ENCODE results near the gene FAM222A.

The FAM222A gene

GRCh38 chr12:109714141-109714912 is 702 bp downstream of the FAM222A start:
- DNase-seq, result no peak

DNA sequence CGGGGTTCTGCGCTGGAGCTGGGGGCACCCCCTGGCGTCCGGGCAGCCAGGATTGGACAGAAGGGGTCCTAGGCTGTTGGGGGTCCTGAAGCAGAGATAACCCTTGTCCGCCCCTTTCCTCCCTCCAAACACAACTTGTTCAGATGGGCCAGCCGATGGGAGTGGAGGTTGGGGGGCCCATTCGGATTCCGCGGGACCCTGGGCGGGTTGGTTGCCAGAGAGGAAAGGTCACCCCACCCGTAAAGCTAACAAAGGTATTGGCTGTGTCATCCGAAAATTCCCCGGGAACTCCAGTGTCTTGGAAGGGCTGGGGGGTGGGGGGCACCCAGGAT is 1.3 kb downstream of the FAM222A start:
- no peak for DNase-seq

DNA sequence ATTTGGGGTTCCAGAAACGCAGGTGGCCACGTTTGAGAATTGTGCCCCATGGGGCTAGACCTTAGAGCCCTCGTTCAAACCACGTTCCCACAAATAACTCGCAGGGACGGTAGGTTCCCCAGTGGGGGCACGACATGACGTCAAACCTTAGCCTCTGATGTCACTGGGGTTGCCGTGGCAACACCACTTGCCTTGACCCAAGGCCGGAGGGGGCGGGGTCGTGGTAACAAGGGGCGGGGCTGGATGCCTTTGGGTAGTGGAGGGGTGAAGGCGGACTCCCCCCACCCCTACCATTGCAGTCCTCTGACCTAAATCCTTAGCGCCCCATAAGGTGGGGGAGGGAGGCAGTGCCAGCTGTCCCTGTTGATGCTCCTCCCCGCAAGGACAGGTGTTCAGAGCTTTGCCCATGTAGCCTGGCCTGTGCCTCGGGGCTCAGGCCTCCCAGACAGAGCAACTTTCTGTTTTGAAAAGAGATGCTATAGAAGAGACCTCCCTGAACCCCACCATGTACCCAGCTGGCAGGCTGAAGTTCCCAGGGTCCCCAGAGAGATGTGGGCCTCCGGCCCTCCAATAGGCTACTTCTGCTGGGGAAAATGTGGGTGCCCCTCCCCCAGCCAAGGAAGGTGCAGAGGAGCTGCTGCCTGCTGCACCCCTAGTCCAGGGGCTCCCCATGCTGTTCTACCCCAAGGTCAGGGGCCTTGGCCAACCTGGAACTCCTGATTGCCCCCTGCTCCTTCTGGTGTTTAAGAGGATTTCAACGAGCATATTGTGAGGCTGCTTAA is 1.9 kb downstream of the FAM222A start:
- DNase-seq, result no peak

- DNase-seq, result no peak
Measured at GRCh38 chr12:109716092-109716479, 2.5 kb downstream of the FAM222A start.

GRCh38 chr12:109716512-109717389 is 3.1 kb downstream of the FAM222A start:
- DNase-seq, result no peak

- DNase-seq, result no peak
Measured at GRCh38 chr12:109717390-109718357, 4.0 kb downstream of the FAM222A start.

DNA sequence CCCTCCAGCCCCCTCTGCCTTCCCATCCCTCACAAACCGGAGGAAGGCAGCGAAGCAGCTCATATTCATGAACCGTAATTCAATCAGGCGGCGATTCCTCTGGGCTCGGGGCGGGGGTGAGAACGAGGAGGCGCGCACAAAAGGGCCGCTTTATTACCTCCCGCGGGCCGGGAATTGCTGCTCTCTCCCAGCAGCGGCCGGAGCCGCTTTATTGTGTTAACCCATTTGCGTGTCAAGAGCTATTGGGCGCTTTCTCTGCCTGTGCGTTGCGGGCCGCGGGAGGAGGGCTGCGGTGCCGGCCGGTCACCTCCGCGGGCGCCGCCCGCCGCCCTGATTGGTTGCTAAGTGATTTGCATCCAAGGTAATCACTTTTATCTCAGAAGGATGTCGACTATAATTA is 4.8 kb downstream of the FAM222A start:
- DNase-seq, result no peak

GRCh38 chr12:109719123-109720022 is 5.7 kb downstream of the FAM222A start:
- no peak for DNase-seq

DNA sequence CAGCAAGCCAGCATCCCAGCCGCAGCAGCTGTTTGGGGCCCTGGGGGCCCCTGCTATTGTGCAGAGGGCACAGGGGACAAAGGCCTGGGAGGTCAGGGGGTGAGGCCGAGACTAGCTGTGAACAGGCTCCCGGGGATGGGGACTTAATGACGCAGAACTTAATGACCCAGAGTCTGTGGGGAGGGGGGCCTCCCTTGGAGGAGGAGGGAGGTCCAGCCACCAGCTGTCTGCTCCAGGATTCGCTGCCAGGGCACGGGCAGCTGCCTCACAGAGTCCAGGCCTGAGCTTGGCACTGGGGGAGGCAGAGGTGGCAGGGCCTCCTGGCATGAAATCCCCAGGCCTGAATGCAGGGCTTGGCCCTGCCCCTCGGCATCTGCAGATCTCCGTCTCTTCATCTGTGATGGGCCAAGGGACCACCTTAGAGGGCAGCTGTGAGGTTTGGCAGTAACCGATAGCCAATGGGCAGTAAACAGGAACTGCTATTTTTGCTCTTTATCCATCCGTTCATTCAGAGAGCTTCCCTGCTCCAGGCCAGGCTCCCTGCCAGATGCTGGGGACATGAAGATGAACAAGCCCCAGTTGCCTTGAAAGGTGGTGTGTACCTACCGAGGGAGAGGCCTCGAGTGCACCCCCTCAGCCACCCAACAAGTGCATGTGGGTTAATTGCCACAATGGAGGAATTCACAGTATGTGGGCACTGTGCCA is 6.7 kb downstream of the FAM222A start:
- DNase-seq, result no peak

GRCh38 chr12:109720857-109721189 is 7.2 kb downstream of the FAM222A start:
- DNase-seq, result no peak

DNA sequence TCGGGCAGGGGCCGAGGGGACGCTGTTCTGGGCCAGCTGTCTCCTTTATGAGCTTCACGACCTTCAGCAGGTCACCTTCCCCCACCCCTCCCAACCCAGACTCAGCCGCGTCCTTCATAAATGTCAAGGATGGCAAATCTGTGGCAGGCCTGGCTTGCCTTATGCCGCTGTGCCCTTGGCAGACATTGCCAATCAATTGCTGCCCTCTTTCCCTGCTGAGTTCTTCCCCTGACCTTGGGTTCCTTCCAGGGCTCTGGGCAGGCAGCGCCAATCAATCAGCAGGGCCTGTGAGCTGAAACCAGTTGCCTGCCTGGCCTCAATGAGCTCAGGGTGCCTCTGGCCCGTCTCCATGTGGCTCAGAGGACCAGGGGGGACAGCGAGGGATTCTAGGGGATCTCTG is 7.7 kb downstream of the FAM222A start:
- no peak for DNase-seq

DNA sequence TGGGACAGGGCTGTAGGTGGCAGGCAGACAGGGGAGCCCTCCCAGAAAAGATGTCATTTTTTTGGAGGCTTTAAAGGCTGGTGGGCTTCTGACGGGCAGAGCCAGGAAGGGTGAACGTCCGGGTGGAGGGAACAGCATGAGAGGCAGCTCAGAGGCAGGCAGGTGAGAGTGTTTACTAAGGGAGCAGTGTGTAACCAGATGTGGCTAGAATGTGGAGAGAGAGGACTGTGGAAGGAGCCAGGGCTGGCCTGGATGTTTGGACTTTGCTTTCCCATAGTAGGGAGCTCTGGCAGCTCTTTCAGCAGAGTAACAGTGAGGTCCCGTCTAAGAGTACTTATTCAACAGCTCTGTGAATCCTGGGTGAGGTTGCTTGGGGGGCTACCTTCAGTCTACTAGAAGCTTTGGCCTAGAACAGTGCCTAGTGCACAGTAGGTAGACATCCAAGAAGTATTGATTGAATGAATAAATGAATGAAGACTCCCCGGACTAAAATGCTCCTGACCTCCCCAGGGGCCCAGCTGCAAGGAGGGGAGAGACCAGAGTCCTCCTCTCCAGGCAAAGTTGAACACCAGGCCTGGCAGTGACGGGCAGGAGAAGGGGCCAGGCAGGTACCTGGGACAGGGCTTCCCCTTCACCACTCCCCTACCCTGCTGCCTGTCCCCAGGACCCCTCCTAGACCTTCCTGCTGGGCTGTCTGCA is 8.5 kb downstream of the FAM222A start:
- DNase-seq, result no peak

GRCh38 chr12:109722721-109723094 is 9.1 kb downstream of the FAM222A start:
- no peak for DNase-seq

DNA sequence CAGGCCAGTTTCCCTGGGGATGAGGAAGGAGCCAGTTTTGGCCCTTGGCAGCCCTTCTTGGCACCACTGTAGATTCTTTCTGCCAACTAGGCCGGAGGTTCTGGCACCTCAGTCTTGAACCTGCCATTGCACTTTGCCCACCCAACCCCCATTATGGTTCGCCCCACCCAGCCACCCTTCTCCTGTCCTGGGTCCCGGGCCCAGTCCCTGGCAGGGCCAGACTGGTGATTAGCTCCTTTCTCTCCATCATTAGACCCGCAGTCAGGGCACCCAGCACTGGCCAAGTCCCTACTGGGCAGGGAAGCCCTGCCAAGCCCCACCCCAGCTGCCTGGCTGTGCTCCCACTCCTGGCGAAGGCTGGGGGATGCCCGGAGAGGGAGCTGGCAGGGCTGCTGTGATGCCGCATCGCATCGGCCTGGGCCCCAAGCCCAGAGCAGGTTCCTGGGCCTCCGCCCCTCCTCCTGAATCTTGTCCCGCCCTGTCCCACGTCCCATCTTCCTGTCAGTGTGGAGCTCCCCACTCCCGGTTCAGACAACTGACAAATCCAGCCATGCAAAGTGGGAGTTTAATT is 9.8 kb downstream of the FAM222A start:
- DNase-seq, result no peak

DNA sequence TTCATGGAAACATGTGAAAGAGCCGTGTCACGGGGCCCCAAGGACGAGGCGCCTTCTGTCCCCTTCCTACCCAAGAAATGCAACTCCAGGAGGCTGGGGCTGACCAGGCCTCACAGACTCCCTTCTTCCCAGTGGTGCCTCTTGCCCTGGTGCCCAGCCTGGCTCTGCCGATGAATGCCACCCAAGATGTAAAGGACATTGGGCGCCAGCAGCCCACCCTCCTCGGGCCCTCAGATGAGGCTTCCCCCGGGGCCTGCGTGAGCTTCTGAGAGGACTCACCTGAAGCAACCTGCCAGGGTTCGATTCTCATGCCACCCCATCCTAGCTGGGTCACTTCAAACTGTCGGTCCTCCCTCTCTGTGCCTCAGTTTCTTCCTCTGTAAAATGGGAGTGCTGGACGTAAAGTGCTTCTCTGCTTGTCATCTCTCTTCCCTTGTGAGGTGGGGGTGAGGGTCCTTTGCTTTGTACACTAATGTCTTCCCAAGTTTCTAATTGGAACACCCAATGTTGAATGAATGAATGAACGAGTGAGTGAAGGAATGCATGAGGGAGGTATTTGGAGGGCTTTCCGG is 10.8 kb downstream of the FAM222A start:
- no peak for DNase-seq

DNA sequence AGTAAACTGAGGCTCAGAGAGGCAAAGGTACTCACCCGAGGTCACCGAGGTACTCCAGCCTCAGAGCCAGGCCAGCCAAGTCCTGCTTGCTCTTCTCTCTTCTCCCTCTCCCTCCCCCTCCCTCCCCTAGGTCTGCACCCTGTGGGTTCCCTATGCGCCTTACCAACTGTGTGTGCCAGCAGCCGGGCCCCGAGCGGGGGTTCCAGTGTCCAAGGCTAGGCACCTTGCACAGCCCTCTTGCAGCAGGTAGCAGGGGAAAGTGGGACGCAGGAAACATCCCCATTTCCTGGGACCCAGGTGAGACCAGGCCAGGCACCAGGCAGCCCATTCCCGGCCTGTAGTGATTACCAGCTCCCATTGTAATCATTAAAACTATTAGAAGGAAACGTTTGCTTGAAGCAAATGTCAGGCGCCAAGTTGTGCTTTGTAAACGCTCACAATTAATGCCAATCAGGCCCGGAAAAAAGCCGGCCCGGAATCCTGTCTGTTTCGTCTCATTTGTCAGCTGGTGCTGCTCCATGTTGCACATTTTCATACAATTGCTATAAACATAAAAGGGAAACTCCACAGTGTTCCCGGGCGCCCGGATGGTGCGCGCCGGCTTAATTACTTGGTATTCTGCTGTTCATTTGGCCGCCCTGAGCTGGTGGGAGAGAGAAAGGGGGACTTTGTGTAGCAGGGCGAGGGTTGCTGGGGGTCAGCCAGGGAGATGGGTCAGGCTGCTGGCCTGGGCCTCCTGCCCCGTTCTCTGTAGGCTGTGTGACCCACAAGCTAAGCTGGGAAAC is 11.9 kb downstream of the FAM222A start:
- DNase-seq, result no peak

- no peak for DNase-seq
Measured at GRCh38 chr12:109726106-109726497, 12.5 kb downstream of the FAM222A start.

- no peak for DNase-seq
Measured at GRCh38 chr12:109726511-109727038, 12.9 kb downstream of the FAM222A start.

Measured in amniotic stem cell (primary cell).